Measurements from ENCODE around the gene EIF3F. TPM values are rescaled to one million over a fixed set of nuclear protein-coding genes. Genes with fewer than 3 reads are reported as not detected.

EIF3F gene
- total RNA-seq, 5 donors from 2014 or later (not counting 1 experiment from before 2014, with no cell fraction given) = 344 to 400 (median 369) TPM

- H3K27ac Mint-ChIP-seq = no peak overlapping the region
Measured at GRCh38 chr11:7969756-7970646, 17.1 kb upstream of the EIF3F start.

GRCh38 chr11:7971846-7972245 is 15.3 kb upstream of the EIF3F start:
- no peak overlapping the region for H3K27ac ChIP-seq (ENCODE audit: low read length)
- H3K4me3 Mint-ChIP-seq = no peak overlapping the region
- ChIA-PET CTCF (no interaction called here), POLR2A (no interaction called here)
- H3K36me3 ChIP-seq (ENCODE audit: control insufficient read depth in 2 of 2, extremely low read depth in 1 of 2, insufficient read depth in 1 of 2, low read length in 1 of 2) = no peaks in the 10 kb centered on the region
- no peaks in the 10 kb centered on the region for H3K9me3 ChIP-seq
- peaks cover 19 to 25% of the 10 kb centered on the region in 2 donors for H3K27me3 Mint-ChIP-seq
- peaks cover 5 to 7% of the 10 kb centered on the region in 2 experiments for H3K27me3 ChIP-seq (replicated peaks in 1 of 2; ENCODE audit: control insufficient read depth in 2 of 2, extremely low read depth in 1 of 2, insufficient read depth in 2 of 2, low read length in 1 of 2)
- ATAC-seq (replicated peaks in 1 of 4) (no peak), DNase-seq (no peak)
- H3K4me3 ChIP-seq (ENCODE audit: control insufficient read depth in 1 of 2, extremely low read depth in 1 of 2, low read length in 1 of 2) = no peak overlapping the region
- no peak overlapping the region for H3K27ac Mint-ChIP-seq
- no peaks in the 10 kb centered on the region for H3K4me1 ChIP-seq (ENCODE audit: control insufficient read depth in 1 of 2, extremely low read depth in 1 of 2, insufficient read depth in 2 of 2, low read length in 2 of 2)
- H3K36me3 Mint-ChIP-seq = no peaks in the 10 kb centered on the region
- H3K4me1 Mint-ChIP-seq = no peaks in the 10 kb centered on the region
- no peaks in the 10 kb centered on the region for H3K9me3 Mint-ChIP-seq

More at GRCh38 chr11:7969756-7970646, 17.1 kb upstream of the EIF3F start:
- Histone ChIP-seq H3K27ac (ENCODE audit: low read length) (no peak overlapping the region), H3K9me3 (no peaks in the 10 kb centered on the region), H3K4me3 (ENCODE audit: control insufficient read depth in 1 of 2, extremely low read depth in 1 of 2, low read length in 1 of 2) (no peak overlapping the region), H3K4me1 (ENCODE audit: control insufficient read depth in 1 of 2, extremely low read depth in 1 of 2, insufficient read depth in 2 of 2, low read length in 2 of 2) (no peaks in the 10 kb centered on the region), H3K36me3 (ENCODE audit: control insufficient read depth in 2 of 2, extremely low read depth in 1 of 2, insufficient read depth in 1 of 2, low read length in 1 of 2) (no peaks in the 10 kb centered on the region), H3K27me3 (replicated peaks in 1 of 2; ENCODE audit: control insufficient read depth in 2 of 2, extremely low read depth in 1 of 2, insufficient read depth in 2 of 2, low read length in 1 of 2) (peaks cover 5 to 7% of the 10 kb centered on the region in 2 experiments)
- H3K36me3 Mint-ChIP-seq = no peaks in the 10 kb centered on the region
- no peak for DNase-seq
- peaks cover 18 to 28% of the 10 kb centered on the region in 2 donors for H3K27me3 Mint-ChIP-seq
- H3K9me3 Mint-ChIP-seq = no peaks in the 10 kb centered on the region
- H3K4me1 Mint-ChIP-seq = no peaks in the 10 kb centered on the region
- no CpG with 5 or more reads among the region's 3 CpGs for WGBS (ENCODE audit: insufficient coverage)
- ChIA-PET CTCF (no interaction called here), POLR2A (no interaction called here)
- H3K4me3 Mint-ChIP-seq = no peak overlapping the region
- ATAC-seq (replicated peaks in 1 of 4) = no peak

- POLR2A ChIA-PET = no interaction called here
- H3K9me3 Mint-ChIP-seq = no peaks in the 10 kb centered on the region
- no peak overlapping the region for H3K27ac Mint-ChIP-seq
- WGBS (ENCODE audit: insufficient coverage) = 40% methylated on average over 1 of the region's 5 CpGs
- ATAC-seq (replicated peaks in 1 of 4) (no peak), DNase-seq (no peak)
- peaks cover 13 to 18% of the 10 kb centered on the region in 2 donors for H3K27me3 Mint-ChIP-seq
- CTCF ChIA-PET = no interaction called here
- no peaks in the 10 kb centered on the region for H3K36me3 ChIP-seq (ENCODE audit: control insufficient read depth in 2 of 2, extremely low read depth in 1 of 2, insufficient read depth in 1 of 2, low read length in 1 of 2)
- H3K36me3 Mint-ChIP-seq = no peaks in the 10 kb centered on the region
- H3K9me3 ChIP-seq = no peaks in the 10 kb centered on the region
- H3K27me3 ChIP-seq (replicated peaks in 1 of 2; ENCODE audit: control insufficient read depth in 2 of 2, extremely low read depth in 1 of 2, insufficient read depth in 2 of 2, low read length in 1 of 2) = peaks cover under 1 to 3% of the 10 kb centered on the region in 2 experiments
- H3K4me3 Mint-ChIP-seq = no peak overlapping the region
- H3K4me3 ChIP-seq (ENCODE audit: control insufficient read depth in 1 of 2, extremely low read depth in 1 of 2, low read length in 1 of 2) = no peak overlapping the region
- no peaks in the 10 kb centered on the region for H3K4me1 Mint-ChIP-seq
- H3K27ac ChIP-seq (ENCODE audit: low read length) = no peak overlapping the region
- no peaks in the 10 kb centered on the region for H3K4me1 ChIP-seq (ENCODE audit: control insufficient read depth in 1 of 2, extremely low read depth in 1 of 2, insufficient read depth in 2 of 2, low read length in 2 of 2)
Measured at GRCh38 chr11:7973011-7973410, 14.1 kb upstream of the EIF3F start.

GRCh38 chr11:7974668-7975067 is 12.5 kb upstream of the EIF3F start:
- ChIA-PET POLR2A (no interaction called here), CTCF (interaction anchor here in 1 of 2 donors (1.0 kb wide), 1 partner anchor 12 kb away, joined by 3 read pairs; the partner anchor contains the start of gene EIF3F)
- Histone ChIP-seq H3K27ac (ENCODE audit: low read length) (no peak overlapping the region), H3K9me3 (no peaks in the 10 kb centered on the region), H3K27me3 (replicated peaks in 1 of 2; ENCODE audit: control insufficient read depth in 2 of 2, extremely low read depth in 1 of 2, insufficient read depth in 2 of 2, low read length in 1 of 2) (peaks cover 0 to 3% of the 10 kb centered on the region in 2 experiments), H3K36me3 (ENCODE audit: control insufficient read depth in 2 of 2, extremely low read depth in 1 of 2, insufficient read depth in 1 of 2, low read length in 1 of 2) (no peaks in the 10 kb centered on the region), H3K4me3 (ENCODE audit: control insufficient read depth in 1 of 2, extremely low read depth in 1 of 2, low read length in 1 of 2) (no peak overlapping the region), H3K4me1 (ENCODE audit: control insufficient read depth in 1 of 2, extremely low read depth in 1 of 2, insufficient read depth in 2 of 2, low read length in 2 of 2) (no peaks in the 10 kb centered on the region)
- H3K27ac Mint-ChIP-seq = no peak overlapping the region
- H3K36me3 Mint-ChIP-seq = no peaks in the 10 kb centered on the region
- WGBS (ENCODE audit: insufficient coverage) = no CpG with 5 or more reads among the region's 2 CpGs
- no peaks in the 10 kb centered on the region for H3K4me1 Mint-ChIP-seq
- no peaks in the 10 kb centered on the region for H3K9me3 Mint-ChIP-seq
- ATAC-seq (replicated peaks in 1 of 4) (no peak), DNase-seq (no peak)
- no peak overlapping the region for H3K4me3 Mint-ChIP-seq
- peaks cover 8 to 11% of the 10 kb centered on the region in 2 donors for H3K27me3 Mint-ChIP-seq

- H3K27ac ChIP-seq (ENCODE audit: low read length) = no peak overlapping the region
- H3K9me3 ChIP-seq = no peaks in the 10 kb centered on the region
- Mint-ChIP-seq H3K27me3 (peaks cover 7 to 8% of the 10 kb centered on the region in 2 donors), H3K4me1 (no peaks in the 10 kb centered on the region), H3K27ac (no peak overlapping the region), H3K9me3 (no peaks in the 10 kb centered on the region), H3K36me3 (no peaks in the 10 kb centered on the region), H3K4me3 (no peak overlapping the region)
- no peaks in the 10 kb centered on the region for H3K4me1 ChIP-seq (ENCODE audit: control insufficient read depth in 1 of 2, extremely low read depth in 1 of 2, insufficient read depth in 2 of 2, low read length in 2 of 2)
- H3K27me3 ChIP-seq (replicated peaks in 1 of 2; ENCODE audit: control insufficient read depth in 2 of 2, extremely low read depth in 1 of 2, insufficient read depth in 2 of 2, low read length in 1 of 2) = peaks cover 0 to 3% of the 10 kb centered on the region in 2 experiments
- H3K4me3 ChIP-seq (ENCODE audit: control insufficient read depth in 1 of 2, extremely low read depth in 1 of 2, low read length in 1 of 2) = no peak overlapping the region
- DNase-seq = no peak
- WGBS (ENCODE audit: insufficient coverage) = 73% methylated on average over 2 of the region's 5 CpGs
- ATAC-seq (replicated peaks in 1 of 4) = no peak
- POLR2A ChIA-PET = interaction anchor here (0.6 to 1.0 kb wide), 2 partner anchors 21 to 53 kb away, joined by 4 read pairs; no protein-coding TSS in a partner anchor
- CTCF ChIA-PET = interaction anchor here in 1 of 2 donors (2.5 kb wide), 1 partner anchor 9 kb away, joined by 10 read pairs; the partner anchor contains the start of gene EIF3F
- no peaks in the 10 kb centered on the region for H3K36me3 ChIP-seq (ENCODE audit: control insufficient read depth in 2 of 2, extremely low read depth in 1 of 2, insufficient read depth in 1 of 2, low read length in 1 of 2)
Measured at GRCh38 chr11:7977232-7977917, 9.8 kb upstream of the EIF3F start.

GRCh38 chr11:7981619-7982157 is 5.4 kb upstream of the EIF3F start:
- 100% methylated on average over 1 of the region's 1 CpG for WGBS (ENCODE audit: insufficient coverage)
- CTCF ChIA-PET = no interaction called here
- H3K27ac Mint-ChIP-seq = no peak overlapping the region
- no peak for DNase-seq
- Histone ChIP-seq H3K9me3 (no peaks in the 10 kb centered on the region), H3K36me3 (ENCODE audit: control insufficient read depth in 2 of 2, extremely low read depth in 1 of 2, insufficient read depth in 1 of 2, low read length in 1 of 2) (no peaks in the 10 kb centered on the region), H3K4me1 (ENCODE audit: control insufficient read depth in 1 of 2, extremely low read depth in 1 of 2, insufficient read depth in 2 of 2, low read length in 2 of 2) (peaks cover 3 to 6% of the 10 kb centered on the region in 2 experiments), H3K4me3 (ENCODE audit: control insufficient read depth in 1 of 2, extremely low read depth in 1 of 2, low read length in 1 of 2) (no peak overlapping the region), H3K27me3 (replicated peaks in 1 of 2; ENCODE audit: control insufficient read depth in 2 of 2, extremely low read depth in 1 of 2, insufficient read depth in 2 of 2, low read length in 1 of 2) (no peaks in the 10 kb centered on the region), H3K27ac (ENCODE audit: low read length) (no peak overlapping the region)
- H3K36me3 Mint-ChIP-seq = no peaks in the 10 kb centered on the region
- no peak overlapping the region for H3K4me3 Mint-ChIP-seq
- no peak for ATAC-seq (replicated peaks in 1 of 4)
- peaks cover 6 to 11% (median 11%) of the 10 kb centered on the region in 3 donors for H3K4me1 Mint-ChIP-seq
- no peaks in the 10 kb centered on the region for H3K9me3 Mint-ChIP-seq
- POLR2A ChIA-PET = no interaction called here
- H3K27me3 Mint-ChIP-seq = no peaks in the 10 kb centered on the region
